Testis (tissue), 2 donors: Measurements from ENCODE around the gene BBS2.

Experiments
- CTCF ChIP-seq, 3 experiments: fragments of 450-650 bp in 2 of 3; fragments of 200-600 bp in 1 of 3; sonication (generic) in 1 of 3; IDR thresholded peaks; one replicate each; pipeline ENCODE4 v1.5.1; 2016 to 2019; ENCODE audit warnings: antibody characterized with exemption in 3 of 3, mild to moderate bottlenecking in 2 of 3, moderate library complexity in 1 of 3
- POLR2A ChIP-seq: fragments of 450-650 bp; IDR thresholded peaks from one replicate; pipeline ENCODE4 v1.6.1; 2017; ENCODE audit warnings: antibody characterized with exemption, mild to moderate bottlenecking, moderate library complexity

- TF ChIP-seq CTCF (IDR thresholded peaks at IDR 0.05) (no peak), POLR2A (no peak)
These were observed 53.5 kb downstream of the BBS2 start for GRCh38 chr16:56466344-56466743.
